Spleen (tissue), 3 donors: ENCODE measurements around the gene IQSEC1.

ENCODE experiments used
- POLR2A ChIP-seq, 3 donors: fragments of 450-650 bp; IDR thresholded peaks; one replicate each; pipeline ENCODE4 v1.5.1; 2017; ENCODE audit warnings: antibody characterized with exemption in 3 of 3, mild to moderate bottlenecking in 1 of 3
- POLR2AphosphoS5 ChIP-seq, 3 donors: sonication (generic); formaldehyde crosslinking; IDR thresholded peaks; one replicate each; pipeline ENCODE4 v1.5.1; 2017; ENCODE audit warnings: antibody characterized with exemption in 3 of 3

- no peak for TF ChIP-seq POLR2A (IDR thresholded peaks at IDR 0.05)
- no peak for TF ChIP-seq POLR2AphosphoS5 (IDR thresholded peaks at IDR 0.05)
Measured at GRCh38 chr3:12906141-12906915, 166.9 kb downstream of the IQSEC1 start.
